Endothelial cell of umbilical vein (primary cell): ENCODE results near the gene DMPK. TPM values are rescaled to one million over a fixed set of nuclear protein-coding genes. Genes with fewer than 3 reads are reported as not detected.

Experiments
- BruUV-seq: library from RNA; stranded (reverse); fragments of 400-500 nt; replicated peaks from 2 replicates; lab custom pipeline; 2021; lab: Mats Ljungman, UMichigan
- CTCF ChIA-PET: fragments of 300-600, 350-600 bp; sonication (Branson Sonifier 250); formaldehyde crosslinking; loops from one replicate; lab custom pipeline; 2021; ENCODE audit warnings: antibody characterized with exemption, inconsistent platforms; lab: Charles Lee
- POLR2A ChIA-PET: fragments of 300-600, 350-600 bp; sonication (Branson Sonifier 250); formaldehyde crosslinking; loops from one replicate; lab custom pipeline; 2021; ENCODE audit warnings: antibody characterized with exemption, inconsistent platforms; lab: Charles Lee
- DNase-seq: peaks from one replicate; pipeline ENCODE4 v3.0.0-alpha.2; 2011; ENCODE audit warnings: low read depth, low spot score
- FAIRE-seq: peaks from 2 replicates; lab custom pipeline; 2011; peaks lifted over from hg19 to GRCh38; lab: Jason Lieb, UNC
- H2AFZ ChIP-seq: 2 replicates; pipeline ENCODE4 v1.6.0; 2012; ENCODE audit warnings: low read depth, low read length, control low read depth, inconsistent platforms
- H3K27ac ChIP-seq: 2 replicates; pipeline ENCODE4 v1.5.1; 2011; ENCODE audit warnings: low read depth, mild to moderate bottlenecking, control low read depth, low read length, moderate library complexity; ENCODE audit not compliant: insufficient read depth
- H3K27me3 ChIP-seq, 2 experiments: 2 replicates each; pipeline versions ENCODE4 v1.6.0 to v1.6.1; 2011; ENCODE audit warnings: low read length in 2 of 2, mixed read lengths in 1 of 2; ENCODE audit not compliant: control insufficient read depth in 2 of 2, insufficient read depth in 2 of 2
- H3K36me3 ChIP-seq, 2 experiments: 2 replicates in 1 of 2; 3 replicates in 1 of 2; pipeline ENCODE4 v1.5.1; 2011; ENCODE audit warnings: low read length in 2 of 2, mild to moderate bottlenecking in 1 of 2, moderate library complexity in 1 of 2; ENCODE audit not compliant: control insufficient read depth in 2 of 2, insufficient read depth in 2 of 2; ENCODE audit errors: extremely low read depth in 1 of 2
- H3K4me1 ChIP-seq: 3 replicates; pipeline ENCODE4 v1.5.1; 2011; ENCODE audit warnings: mild to moderate bottlenecking, low read length; ENCODE audit not compliant: control insufficient read depth, insufficient read depth; ENCODE audit errors: extremely low read depth
- H3K4me2 ChIP-seq: 2 replicates; pipeline ENCODE4 v1.6.1; 2011; ENCODE audit warnings: low read length, control low read depth, mixed read lengths; ENCODE audit not compliant: insufficient read depth
- H3K4me3 ChIP-seq, 3 experiments: fragments of 200-600 bp in 1 of 3; sonication (generic), shearing (Covaris generic) in 1 of 3; replicated peaks in 1 of 3; 2 replicates each; pipeline ENCODE4 v1.5.1; 2011 to 2016; ENCODE audit warnings: control low read depth in 3 of 3, low read length in 3 of 3, mild to moderate bottlenecking in 2 of 3, inconsistent platforms in 1 of 3, low read depth in 1 of 3, moderate library complexity in 1 of 3; ENCODE audit not compliant: insufficient read depth in 1 of 3
- H3K79me2 ChIP-seq: 2 replicates; pipeline ENCODE4 v1.6.0; 2012; ENCODE audit warnings: low read length, inconsistent platforms; ENCODE audit not compliant: control insufficient read depth, insufficient read depth
- H3K9ac ChIP-seq: replicated peaks from 2 replicates; pipeline ENCODE3; 2011; ENCODE audit warnings: low read length, control low read depth; ENCODE audit not compliant: insufficient read depth; ENCODE audit errors: extremely low read depth
- H3K9me1 ChIP-seq: replicated peaks from 3 replicates; pipeline ENCODE4 v1.6.0; 2011; ENCODE audit warnings: mild to moderate bottlenecking, low read length; ENCODE audit not compliant: control insufficient read depth, insufficient read depth; ENCODE audit errors: extremely low read depth
- H3K9me3 ChIP-seq: replicated peaks from 2 replicates; pipeline ENCODE4 v1.5.1; 2012; ENCODE audit warnings: low read length, inconsistent platforms; ENCODE audit not compliant: control insufficient read depth, insufficient read depth
- H4K20me1 ChIP-seq: replicated peaks from 2 replicates; pipeline ENCODE3; 2011; ENCODE audit warnings: mild to moderate bottlenecking, low read length; ENCODE audit not compliant: control insufficient read depth, insufficient read depth; ENCODE audit errors: extremely low read depth
- CTCF ChIP-seq, 2 donors: IDR thresholded peaks; 1 replicate in 1 of 2; 2 replicates in 1 of 2; pipeline ENCODE4 v1.5.1; 2011; ENCODE audit warnings: low read length in 2 of 2, mild to moderate bottlenecking in 2 of 2, moderate library complexity in 2 of 2, control low read depth in 1 of 2, inconsistent platforms in 1 of 2, low read depth in 1 of 2; ENCODE audit not compliant: insufficient read depth in 1 of 2; ENCODE audit errors: extremely low read depth in 1 of 2
- FOS ChIP-seq: IDR thresholded peaks from 2 replicates; pipeline ENCODE4 v1.6.1; 2011; ENCODE audit warnings: mild to moderate bottlenecking, low read length, moderate library complexity, borderline replicate concordance; ENCODE audit not compliant: insufficient read depth
- GATA2 ChIP-seq: IDR thresholded peaks from 2 replicates; pipeline ENCODE4 v1.7.0; 2011; ENCODE audit warnings: low read depth, mild to moderate bottlenecking, moderate library complexity, mixed read lengths, low read length; ENCODE audit not compliant: insufficient read length, insufficient read depth
- POLR2A ChIP-seq: IDR thresholded peaks from 2 replicates; pipeline ENCODE4 v1.6.1; 2012; ENCODE audit warnings: low read depth, mild to moderate bottlenecking, control low read depth, low read length
- POLR2AphosphoS5 ChIP-seq: IDR thresholded peaks from 2 replicates; pipeline ENCODE4 v1.6.1; 2012; ENCODE audit warnings: low read depth, mild to moderate bottlenecking, control low read depth, low read length, moderate library complexity; ENCODE audit not compliant: insufficient read depth
- dilution Hi-C: fragments of 300-500 bp; cut with MboI; formaldehyde crosslinking; loops from one replicate; pipeline ENCODE4 v1.15.0; 2019; ENCODE audit warnings: low sequenced_read_pairs; ENCODE audit not compliant: extremely low pct_ligation_motif_present
- intact Hi-C: fragments of 100-400 bp; cut with micrococcal nuclease; formaldehyde crosslinking; loops from one replicate; pipeline ENCODE4 v1.10.0; 2022
- polyA plus RNA-seq, 4 experiments: library from polyadenylated mRNA; depleted of rRNA in 3 of 4; stranded (reverse) in 3 of 4; unstranded in 1 of 4; fragments of >200 nt; gene quantifications; 2 replicates each; pipeline versions ENCODE4 v1.2.1 to v1.2.3, GENCODE V29; 2011 to 2012; ENCODE audit warnings: missing spikeins in 1 of 4
- total RNA-seq: library from RNA; stranded (reverse); gene quantifications from 2 replicates; pipeline ENCODE4 v1.2.3, GENCODE V29; 2021

DMPK gene
- total and polyA plus RNA-seq, 2 donors (not counting 3 experiments of a cell fraction or from before 2014, with no cell fraction given): 36.6 to 73.3 TPM

DNA sequence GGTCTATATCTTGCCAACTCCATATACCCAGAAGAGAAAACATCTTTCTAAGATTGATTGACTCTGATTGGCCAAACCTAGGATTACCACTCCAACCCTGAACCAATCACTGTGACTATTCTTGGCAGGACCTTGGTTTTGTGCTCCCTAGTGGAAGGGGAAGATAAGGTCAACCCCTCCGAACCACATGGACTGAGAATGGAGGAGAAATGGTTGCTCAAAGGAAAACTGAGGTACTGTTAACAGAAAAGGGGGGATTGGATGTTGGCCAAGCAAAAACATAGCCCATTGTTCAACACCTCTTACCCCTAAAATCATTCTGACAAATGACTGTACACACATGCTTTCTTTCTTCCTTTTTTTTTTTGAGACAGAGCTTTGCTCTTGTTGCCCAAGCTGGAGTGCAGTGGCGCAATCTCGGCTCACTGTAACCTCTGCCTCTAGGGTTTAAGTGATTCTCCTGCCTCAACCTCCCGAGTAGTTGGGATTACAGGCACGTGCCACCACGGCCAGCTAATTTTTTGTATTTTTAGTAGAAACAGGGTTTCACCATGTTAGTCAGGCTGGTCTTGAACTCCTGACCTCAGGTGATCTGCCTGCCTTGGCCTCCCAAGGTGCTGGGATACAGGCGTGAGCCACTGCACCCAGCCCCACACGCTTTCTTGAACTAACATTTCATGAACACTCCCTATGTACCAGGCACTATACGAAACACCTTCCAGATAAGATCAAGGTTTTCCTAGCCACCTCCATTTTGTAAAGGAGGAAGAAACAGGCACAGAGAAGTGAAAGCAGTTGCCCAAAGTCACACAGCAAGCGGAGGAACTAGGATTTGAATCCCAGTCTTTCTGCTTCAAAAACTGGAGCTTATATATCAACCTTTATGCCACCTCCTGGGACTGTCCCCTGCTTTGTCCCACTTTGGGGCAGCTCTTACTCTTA lies 42.5 kb downstream of the DMPK start:
- Histone ChIP-seq H3K4me2 (no peak overlapping the region), H3K27me3 (peaks cover 3 to 4% of the 10 kb centered on the region in 2 experiments), H3K79me2 (no peaks in the 10 kb centered on the region), H3K9me1 (no peaks in the 10 kb centered on the region), H3K4me3 (no peak overlapping the region), H3K36me3 (no peaks in the 10 kb centered on the region), H2AFZ (no peak overlapping the region), H3K4me1 (no peaks in the 10 kb centered on the region), H3K9ac (no peak overlapping the region), H4K20me1 (no peaks in the 10 kb centered on the region), H3K9me3 (no peaks in the 10 kb centered on the region), H3K27ac (no peak overlapping the region)
- TF ChIP-seq CTCF (IDR thresholded peaks at IDR 0.05; ENCODE audit: extremely low read depth in 1 of 2, insufficient read depth in 1 of 2, low read depth in 1 of 2, low read length in 2 of 2): no peak
- TF ChIP-seq POLR2AphosphoS5: no peak
- no peak for TF ChIP-seq GATA2
- TF ChIP-seq POLR2A: no peak
- no peak for TF ChIP-seq FOS
- ChIA-PET POLR2A (no interaction called here), CTCF (interaction anchor here (0.6 to 1.6 kb wide), 3 partner anchors 9 to 29 kb away, joined by 3 read pairs; partner anchors contain the start of gene SIX5)
- dilution Hi-C loops (no loop called here), intact Hi-C loops (no loop called here)
- DNase-seq (no peak), FAIRE-seq (no peak)
- BruUV-seq: no TSS peak
